ENCODE data around the gene CBLB.

The CBLB gene

DNA sequence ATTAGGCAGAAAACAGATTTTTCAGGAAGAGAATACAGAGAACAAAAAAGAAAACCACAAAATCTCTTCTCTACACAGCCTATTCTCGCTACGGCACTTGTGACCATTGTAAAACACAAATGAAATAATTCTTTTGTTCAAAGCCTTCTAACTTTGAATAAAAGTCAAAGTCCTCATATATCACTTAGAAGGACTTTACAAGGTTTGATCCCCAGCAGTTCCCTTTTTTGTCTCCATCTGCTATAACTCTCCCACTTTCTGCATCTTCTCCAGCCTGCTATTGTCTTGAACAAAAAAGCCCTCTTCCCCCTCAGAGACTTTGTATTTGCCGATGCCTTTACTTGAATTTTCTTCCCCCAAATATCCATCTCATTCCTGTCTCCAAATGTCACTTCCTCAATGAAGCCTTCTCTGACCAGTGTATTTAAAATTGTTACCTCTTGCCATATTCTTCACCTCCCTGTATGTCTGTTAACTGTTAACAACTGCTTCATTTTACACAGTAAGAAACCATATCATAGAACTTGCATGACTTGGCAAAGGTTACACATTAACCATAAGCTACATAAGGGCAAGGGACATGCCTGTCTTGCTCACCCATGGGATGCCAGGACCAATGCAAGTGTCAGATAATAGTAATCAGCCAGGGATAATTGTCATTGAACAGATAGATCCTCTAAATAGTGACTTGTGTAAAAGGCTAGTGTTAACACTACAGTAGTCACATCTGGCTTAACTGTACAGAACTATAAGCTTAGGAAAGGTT lies 122.4 kb downstream of the CBLB start:
- no peaks in the 10 kb centered on the region for H3K27me3 ChIP-seq (ENCODE audit: insufficient read depth, low read length, poor library complexity)
- no peaks in the 10 kb centered on the region for H4K20me1 ChIP-seq (ENCODE audit: insufficient read depth, low read length)
- no peak overlapping the region for H3K27ac ChIP-seq (ENCODE audit: low read length)
- no peaks in the 10 kb centered on the region for H3K4me1 ChIP-seq (ENCODE audit: insufficient read depth, low read length)
- no peaks in the 10 kb centered on the region for H3K79me2 ChIP-seq (ENCODE audit: insufficient read depth, low read length)
- DNase-seq (no peak), ATAC-seq (ENCODE audit: insufficient read depth, low read depth) (no peak)
- H3K4me2 ChIP-seq (ENCODE audit: insufficient read depth, low read length): no peak overlapping the region
- H3K4me3 ChIP-seq (ENCODE audit: low read depth in 1 of 2, low read length in 2 of 2): no peak overlapping the region
- peaks cover 2% of the 10 kb centered on the region for H3K9me3 ChIP-seq (ENCODE audit: insufficient read depth, low read length, severe bottlenecking)
- TF ChIP-seq, protein P1, sequence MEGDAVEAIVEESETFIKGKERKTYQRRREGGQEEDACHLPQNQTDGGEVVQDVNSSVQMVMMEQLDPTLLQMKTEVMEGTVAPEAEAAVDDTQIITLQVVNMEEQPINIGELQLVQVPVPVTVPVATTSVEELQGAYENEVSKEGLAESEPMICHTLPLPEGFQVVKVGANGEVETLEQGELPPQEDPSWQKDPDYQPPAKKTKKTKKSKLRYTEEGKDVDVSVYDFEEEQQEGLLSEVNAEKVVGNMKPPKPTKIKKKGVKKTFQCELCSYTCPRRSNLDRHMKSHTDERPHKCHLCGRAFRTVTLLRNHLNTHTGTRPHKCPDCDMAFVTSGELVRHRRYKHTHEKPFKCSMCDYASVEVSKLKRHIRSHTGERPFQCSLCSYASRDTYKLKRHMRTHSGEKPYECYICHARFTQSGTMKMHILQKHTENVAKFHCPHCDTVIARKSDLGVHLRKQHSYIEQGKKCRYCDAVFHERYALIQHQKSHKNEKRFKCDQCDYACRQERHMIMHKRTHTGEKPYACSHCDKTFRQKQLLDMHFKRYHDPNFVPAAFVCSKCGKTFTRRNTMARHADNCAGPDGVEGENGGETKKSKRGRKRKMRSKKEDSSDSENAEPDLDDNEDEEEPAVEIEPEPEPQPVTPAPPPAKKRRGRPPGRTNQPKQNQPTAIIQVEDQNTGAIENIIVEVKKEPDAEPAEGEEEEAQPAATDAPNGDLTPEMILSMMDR (IDR thresholded peaks at IDR 0.05; ENCODE audit: borderline replicate concordance, extremely low read depth, low read length, poor library complexity, severe bottlenecking): no peak
- TF ChIP-seq EZH2 (IDR thresholded peaks at IDR 0.05; ENCODE audit: borderline replicate concordance, low read depth, low read length, severe bottlenecking): no peak
- H3K36me3 ChIP-seq (ENCODE audit: insufficient read depth, low read length): no peaks in the 10 kb centered on the region
- no peak overlapping the region for H2AFZ ChIP-seq (ENCODE audit: low read depth, low read length)
- no peak overlapping the region for H3K9ac ChIP-seq (ENCODE audit: low read depth, low read length)

DNA sequence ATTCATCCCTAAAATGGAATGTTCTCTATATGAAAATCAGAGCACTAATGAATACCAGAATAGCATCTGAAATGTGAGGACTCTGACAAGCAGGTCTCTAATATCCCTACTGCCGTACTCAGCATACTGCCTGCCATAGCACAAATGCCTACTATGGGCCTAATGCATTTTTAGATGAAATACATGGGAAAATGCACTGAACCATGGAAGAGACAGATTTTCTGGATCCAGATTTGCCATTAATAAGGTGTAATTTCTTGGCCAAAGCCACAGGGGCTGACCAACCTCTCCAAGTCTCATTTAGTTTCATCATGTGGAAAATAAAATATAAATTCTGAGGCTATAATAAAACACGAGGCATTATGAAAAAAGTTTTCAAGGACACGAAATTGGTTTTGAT lies 123.8 kb downstream of the CBLB start:
- peaks cover 2% of the 10 kb centered on the region for H3K9me3 ChIP-seq (ENCODE audit: insufficient read depth, low read length, severe bottlenecking)
- H3K27ac ChIP-seq (ENCODE audit: low read length): no peak overlapping the region
- ATAC-seq (ENCODE audit: insufficient read depth, low read depth) (no peak), DNase-seq (no peak)
- H3K4me3 ChIP-seq (ENCODE audit: low read depth in 1 of 2, low read length in 2 of 2): no peak overlapping the region
- no peak overlapping the region for H2AFZ ChIP-seq (ENCODE audit: low read depth, low read length)
- H4K20me1 ChIP-seq (ENCODE audit: insufficient read depth, low read length): no peaks in the 10 kb centered on the region
- no peaks in the 10 kb centered on the region for H3K4me1 ChIP-seq (ENCODE audit: insufficient read depth, low read length)
- no peaks in the 10 kb centered on the region for H3K79me2 ChIP-seq (ENCODE audit: insufficient read depth, low read length)
- H3K27me3 ChIP-seq (ENCODE audit: insufficient read depth, low read length, poor library complexity): no peaks in the 10 kb centered on the region
- no peak overlapping the region for H3K4me2 ChIP-seq (ENCODE audit: insufficient read depth, low read length)
- TF ChIP-seq, protein P1 (IDR thresholded peaks at IDR 0.05; ENCODE audit: borderline replicate concordance, extremely low read depth, low read length, poor library complexity, severe bottlenecking): no peak
- no peak for TF ChIP-seq EZH2 (IDR thresholded peaks at IDR 0.05; ENCODE audit: borderline replicate concordance, low read depth, low read length, severe bottlenecking)
- no peak overlapping the region for H3K9ac ChIP-seq (ENCODE audit: low read depth, low read length)
- no peaks in the 10 kb centered on the region for H3K36me3 ChIP-seq (ENCODE audit: insufficient read depth, low read length)

- Histone ChIP-seq H3K4me2 (ENCODE audit: insufficient read depth, low read length) (no peak overlapping the region), H4K20me1 (ENCODE audit: insufficient read depth, low read length) (no peaks in the 10 kb centered on the region), H3K9ac (ENCODE audit: low read depth, low read length) (no peak overlapping the region), H3K27me3 (ENCODE audit: insufficient read depth, low read length, poor library complexity) (no peaks in the 10 kb centered on the region), H3K27ac (ENCODE audit: low read length) (no peak overlapping the region), H3K4me3 (ENCODE audit: low read depth in 1 of 2, low read length in 2 of 2) (no peak overlapping the region), H2AFZ (ENCODE audit: low read depth, low read length) (no peak overlapping the region), H3K36me3 (ENCODE audit: insufficient read depth, low read length) (no peaks in the 10 kb centered on the region), H3K4me1 (ENCODE audit: insufficient read depth, low read length) (no peaks in the 10 kb centered on the region), H3K79me2 (ENCODE audit: insufficient read depth, low read length) (no peaks in the 10 kb centered on the region), H3K9me3 (ENCODE audit: insufficient read depth, low read length, severe bottlenecking) (peaks cover 2% of the 10 kb centered on the region)
- DNase-seq (no peak), ATAC-seq (ENCODE audit: insufficient read depth, low read depth) (no peak)
- TF ChIP-seq EZH2 (IDR thresholded peaks at IDR 0.05; ENCODE audit: borderline replicate concordance, low read depth, low read length, severe bottlenecking): no peak
- TF ChIP-seq, protein P1 (IDR thresholded peaks at IDR 0.05; ENCODE audit: borderline replicate concordance, extremely low read depth, low read length, poor library complexity, severe bottlenecking): no peak
Measured at GRCh38 chr3:105744202-105744601, 124.6 kb downstream of the CBLB start.
